Hematopoietic multipotent progenitor cell treated with erythropoietin and hydrocortisone succinate and interleukin-3 and kit ligand, for 6 days (in vitro differentiated cells): ENCODE measurements around the gene TSPAN6.

Experiments
- DNase-seq: peaks from one replicate; pipeline ENCODE4 v3.0.0-alpha.2; 2015

Gene TSPAN6, protein sequence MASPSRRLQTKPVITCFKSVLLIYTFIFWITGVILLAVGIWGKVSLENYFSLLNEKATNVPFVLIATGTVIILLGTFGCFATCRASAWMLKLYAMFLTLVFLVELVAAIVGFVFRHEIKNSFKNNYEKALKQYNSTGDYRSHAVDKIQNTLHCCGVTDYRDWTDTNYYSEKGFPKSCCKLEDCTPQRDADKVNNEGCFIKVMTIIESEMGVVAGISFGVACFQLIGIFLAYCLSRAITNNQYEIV

DNA sequence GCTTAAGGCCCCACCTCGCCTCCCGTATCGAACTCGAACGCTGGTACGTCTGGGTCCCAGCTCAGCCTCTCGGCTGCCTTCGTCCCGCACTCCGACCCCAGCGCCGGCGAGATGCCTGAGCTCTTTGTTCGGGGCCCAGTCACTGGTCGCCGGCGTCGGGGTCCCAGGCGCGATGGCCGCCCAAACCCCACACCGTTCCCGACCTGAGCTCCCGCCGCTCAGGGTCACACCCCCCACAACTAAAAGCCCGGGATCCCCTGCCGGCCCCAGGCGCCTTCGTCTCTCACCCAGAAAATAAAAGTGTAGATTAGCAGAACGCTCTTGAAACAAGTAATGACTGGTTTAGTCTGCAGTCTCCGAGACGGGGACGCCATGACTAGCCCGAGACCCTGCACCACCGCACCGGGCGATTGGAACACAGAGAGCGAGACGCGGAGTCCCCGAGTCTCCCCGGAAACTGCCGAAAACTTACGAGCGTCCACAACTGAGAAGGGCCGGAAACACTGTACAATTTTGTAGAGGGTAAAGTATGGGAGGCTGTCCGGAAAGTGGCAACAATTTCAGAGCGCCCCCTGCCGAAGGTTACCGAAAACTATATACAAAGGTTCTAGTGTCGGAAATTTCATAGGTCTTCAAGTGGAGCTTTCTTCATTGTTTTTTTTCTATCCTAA is at the start of gene TSPAN6:
TSS of gene TSPAN6 (minus strand) at position 486 of the 671 bp plus-strand sequence. CDS start at position 374, 112 bp downstream.
- peak; percentile 85 for DNase-seq

DNA sequence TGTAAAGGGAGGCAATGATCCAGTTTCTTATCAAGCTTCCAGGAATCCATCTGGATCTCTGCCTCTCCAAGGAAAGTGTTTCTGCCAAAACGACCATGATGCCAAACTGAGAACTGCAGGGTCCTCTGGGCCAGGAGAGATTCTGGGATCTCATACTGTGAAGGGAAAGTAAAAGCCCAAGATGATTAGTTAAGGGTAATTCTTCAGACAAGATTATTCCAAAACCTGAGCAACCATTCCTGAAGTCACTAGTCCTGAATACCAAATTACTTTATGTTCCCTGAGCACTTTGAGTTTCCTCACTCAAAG is 49.3 kb upstream of the TSPAN6 start:
- no peak for DNase-seq

DNA sequence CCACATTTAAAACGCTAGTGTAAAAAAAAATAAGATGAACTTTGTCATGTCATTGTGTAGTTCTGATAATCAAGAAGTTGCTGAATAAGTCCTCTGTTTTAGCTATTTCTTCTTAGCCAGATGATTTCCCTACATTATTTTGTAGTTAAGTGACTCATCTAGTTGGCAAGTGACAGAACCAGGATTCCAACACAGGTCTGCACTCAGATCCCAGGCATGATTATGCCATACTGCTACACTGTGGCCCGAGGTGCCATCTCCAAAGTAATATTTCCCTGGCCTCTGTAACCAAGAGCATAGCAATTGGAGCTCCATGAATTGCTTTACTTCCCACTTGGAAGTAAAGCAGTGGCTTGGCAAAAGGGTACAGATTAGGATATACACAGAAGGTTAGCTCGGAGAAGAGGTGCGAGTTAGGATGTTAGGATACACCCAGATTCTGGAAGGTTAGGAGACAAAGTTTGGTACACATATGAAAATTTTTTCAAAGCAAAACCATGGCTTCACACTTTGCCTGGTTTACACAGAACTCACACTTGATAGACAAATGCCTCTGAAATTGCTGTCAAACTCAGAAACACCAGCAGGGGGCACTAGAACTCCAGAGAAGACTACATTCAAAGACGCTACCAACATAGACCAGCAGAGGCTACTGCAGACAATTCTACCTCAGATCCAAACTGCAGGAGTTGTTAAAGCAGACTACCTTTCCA is 48.8 kb upstream of the TSPAN6 start:
- peak; percentile 84 for DNase-seq

DNA sequence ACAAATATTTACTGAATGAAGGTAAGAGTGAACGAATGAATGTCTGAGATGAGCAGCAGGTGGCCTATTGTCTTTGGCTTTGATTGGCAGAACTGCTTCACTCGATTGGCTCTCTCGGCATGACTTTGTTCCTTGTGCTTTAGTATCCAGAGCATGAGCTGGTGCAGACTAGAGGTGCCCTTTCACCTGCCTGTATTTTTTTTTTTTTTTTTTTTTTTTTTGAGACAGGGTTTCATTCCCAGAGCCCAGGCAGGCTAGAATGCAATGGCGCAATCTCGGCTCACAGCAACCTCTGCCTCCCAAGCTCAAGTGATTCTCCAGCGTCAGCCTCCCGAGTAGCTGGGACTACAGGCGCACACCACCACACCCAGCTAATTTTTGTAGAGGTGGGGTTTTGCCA is 46.3 kb upstream of the TSPAN6 start:
- DNase-seq: no peak

DNA sequence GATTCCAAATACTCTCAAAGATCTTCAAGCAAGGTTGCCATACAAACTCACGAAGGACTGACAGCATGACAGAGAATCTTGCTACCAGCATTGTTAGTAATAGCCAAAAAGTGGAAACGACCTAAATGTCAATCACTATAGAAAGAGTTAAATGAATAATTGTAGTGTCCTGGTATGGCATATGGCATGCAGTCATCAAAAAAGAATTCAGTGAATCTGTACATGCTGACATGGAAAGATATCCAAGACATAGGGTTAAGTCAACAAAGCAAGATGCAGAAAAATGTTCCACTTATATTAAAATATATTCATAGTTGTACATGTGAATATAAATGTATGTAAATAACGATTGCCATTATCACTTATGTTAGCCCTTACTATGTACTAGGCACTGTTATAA is 45.0 kb upstream of the TSPAN6 start:
- DNase-seq: no peak

DNA sequence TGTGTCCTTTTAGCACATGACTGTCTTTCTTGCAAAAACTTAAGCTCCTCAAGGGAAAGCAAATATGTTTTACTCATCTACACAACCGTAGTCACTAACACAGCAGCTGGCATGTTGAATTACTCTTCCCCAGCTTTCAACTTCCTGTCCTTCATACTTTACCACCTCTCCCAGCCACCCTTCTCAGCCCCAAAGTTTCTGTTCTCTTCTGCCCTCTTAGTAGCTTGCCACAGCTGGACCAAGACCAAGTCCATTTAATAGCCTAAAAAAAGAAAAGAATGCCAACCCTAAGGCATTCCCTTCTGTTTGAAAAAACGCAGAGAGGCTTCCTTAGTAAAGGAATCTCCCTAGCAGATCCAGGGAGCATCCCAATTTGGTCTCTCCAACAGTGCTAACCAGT is 44.1 kb upstream of the TSPAN6 start:
- no peak for DNase-seq

DNA sequence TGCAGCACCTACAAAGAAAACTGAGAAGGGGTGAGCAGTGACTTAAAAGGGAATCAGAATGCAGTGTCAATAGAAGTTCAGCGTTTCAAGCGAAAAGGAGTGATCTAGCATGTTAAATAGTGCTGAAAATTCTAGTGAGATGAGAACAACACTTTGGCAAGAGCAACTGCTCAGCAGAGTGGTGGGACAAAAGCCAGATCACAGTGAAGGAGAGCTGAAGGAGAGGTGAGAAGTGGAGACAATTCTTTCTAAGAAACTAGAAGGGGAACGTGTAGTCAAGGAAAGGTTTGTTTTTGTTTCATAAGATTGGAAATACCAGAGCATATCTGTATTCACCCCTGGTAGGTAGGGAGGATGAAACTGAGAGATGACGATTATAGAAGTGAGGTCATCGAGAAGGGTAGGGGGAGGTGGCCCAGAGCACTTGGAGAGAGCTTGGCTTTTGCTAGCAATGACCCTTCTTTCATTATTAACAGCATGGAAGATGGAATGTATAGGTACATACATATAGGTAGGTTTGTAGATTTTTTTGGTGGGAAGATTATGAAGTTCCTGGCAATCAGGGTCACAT is 41.1 kb upstream of the TSPAN6 start:
- no peak for DNase-seq

DNA sequence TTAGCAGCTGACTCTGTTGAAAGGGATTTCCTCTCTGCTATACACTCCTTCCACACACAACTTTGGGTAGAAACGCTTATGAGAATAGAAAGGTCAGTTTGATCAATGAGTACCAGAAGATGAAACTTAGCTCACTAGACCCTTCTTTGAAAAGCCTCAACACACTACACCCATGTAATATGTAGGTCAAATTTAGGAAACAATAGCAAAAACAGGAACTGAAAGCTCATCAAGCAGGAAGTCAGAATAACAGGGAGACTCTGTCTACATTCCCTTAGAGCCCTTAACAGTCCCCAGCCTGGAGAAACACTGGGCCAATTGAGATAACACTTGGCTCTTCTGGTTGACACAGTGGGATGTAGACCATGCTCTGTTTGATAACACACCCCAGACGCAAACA is 38.1 kb upstream of the TSPAN6 start:
- DNase-seq: peak; percentile 17

DNA sequence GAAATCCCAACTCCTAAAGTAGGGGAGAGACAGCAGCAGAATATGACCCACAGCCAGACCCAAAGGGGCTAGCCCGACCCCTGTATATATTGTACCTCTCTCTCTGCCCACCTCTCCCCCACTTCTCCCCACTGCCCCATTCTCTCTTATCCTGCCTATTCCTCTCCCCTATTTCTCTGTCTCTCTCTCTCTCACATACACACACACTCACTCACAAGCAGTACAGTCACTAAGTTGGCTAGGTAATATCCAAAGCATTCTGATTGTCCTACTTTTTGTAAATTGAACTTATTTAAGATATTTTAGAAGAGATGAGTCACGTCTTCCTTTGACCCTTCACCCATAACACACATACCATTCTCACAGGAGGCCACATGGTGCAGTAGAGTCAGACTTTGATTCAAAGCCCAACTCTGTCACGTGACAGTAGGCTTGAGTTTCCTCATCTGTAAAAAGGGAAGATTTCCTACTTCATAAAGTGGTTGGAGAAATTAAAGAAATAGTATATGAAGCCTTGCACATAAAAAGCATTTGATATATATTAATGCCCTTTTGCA is 36.9 kb upstream of the TSPAN6 start:
- no peak for DNase-seq

DNA sequence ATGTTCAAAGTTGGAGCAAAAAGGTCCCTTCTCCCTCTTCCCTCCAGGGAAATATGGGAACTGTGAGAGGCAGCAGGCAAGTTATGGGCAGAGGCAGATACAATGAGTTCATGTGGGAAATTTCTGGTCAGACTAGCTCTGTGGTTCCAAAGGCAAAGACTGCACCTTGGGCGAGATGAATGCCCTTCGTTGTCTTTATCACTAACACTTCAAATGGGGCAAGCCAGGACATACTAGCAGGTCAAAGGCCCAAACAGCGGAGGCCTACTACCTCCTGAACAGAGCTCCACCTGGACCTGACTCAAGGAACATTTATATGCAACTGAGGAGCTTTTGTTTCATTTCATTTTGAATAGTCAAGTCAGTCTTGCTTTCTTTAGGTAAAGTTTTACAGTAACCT is 36.4 kb upstream of the TSPAN6 start:
- DNase-seq: no peak

DNA sequence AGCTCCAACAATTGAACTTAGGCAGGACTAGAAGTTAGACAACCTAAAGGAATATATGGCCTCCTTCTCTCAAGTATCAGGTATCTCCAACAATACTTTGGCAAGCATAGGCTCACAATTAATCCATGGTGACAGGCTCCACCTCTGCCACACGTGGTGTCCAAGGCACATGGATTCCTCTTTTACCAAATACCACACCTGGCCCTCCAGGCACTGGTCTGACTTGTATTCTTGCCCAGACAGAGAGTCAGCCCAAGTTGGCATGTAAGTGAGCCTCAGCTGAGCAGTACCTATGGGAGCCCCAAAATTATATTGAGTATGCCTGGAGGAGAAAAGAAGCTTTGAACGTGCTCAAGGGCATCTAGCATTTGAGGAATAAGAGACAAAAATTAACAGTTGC is 27.0 kb upstream of the TSPAN6 start:
- DNase-seq: no peak

DNA sequence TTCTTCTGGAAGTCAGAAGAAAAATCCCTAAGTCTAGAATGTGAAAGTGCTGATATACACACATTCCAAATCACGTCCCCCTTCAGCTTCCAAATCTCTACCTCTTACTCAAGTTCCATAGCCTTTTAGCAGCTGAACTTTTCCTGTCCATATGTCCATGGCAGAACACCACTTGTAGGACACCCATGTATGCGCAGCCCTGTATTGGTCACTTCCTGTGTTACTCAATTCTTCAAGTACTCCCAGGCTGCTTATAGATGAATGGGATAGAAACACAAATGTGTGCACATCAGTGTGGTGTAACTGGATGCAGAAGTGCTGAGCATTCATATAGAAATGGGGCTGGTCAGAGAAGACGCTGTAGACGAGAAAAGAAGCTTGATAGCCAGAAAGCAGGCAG is 26.2 kb upstream of the TSPAN6 start:
- DNase-seq: no peak

DNA sequence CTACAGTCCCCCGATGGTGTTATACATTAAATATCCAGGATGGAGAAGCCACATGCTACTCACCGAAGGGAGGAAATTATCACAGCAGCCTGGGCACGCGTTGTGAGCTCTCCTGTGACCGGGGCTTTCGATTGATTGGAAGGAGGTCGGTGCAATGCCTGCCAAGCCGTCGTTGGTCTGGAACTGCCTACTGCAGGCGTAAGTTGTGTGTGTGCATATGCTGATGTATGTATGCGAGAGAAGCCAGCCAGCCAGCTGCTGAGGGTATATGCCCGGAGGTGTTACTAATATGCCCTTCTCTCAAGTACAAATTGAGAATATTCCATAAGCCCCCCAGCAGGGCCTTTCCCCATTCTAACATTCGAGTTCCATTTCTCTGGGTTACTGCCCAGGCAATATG is 25.6 kb upstream of the TSPAN6 start:
- DNase-seq: no peak

DNA sequence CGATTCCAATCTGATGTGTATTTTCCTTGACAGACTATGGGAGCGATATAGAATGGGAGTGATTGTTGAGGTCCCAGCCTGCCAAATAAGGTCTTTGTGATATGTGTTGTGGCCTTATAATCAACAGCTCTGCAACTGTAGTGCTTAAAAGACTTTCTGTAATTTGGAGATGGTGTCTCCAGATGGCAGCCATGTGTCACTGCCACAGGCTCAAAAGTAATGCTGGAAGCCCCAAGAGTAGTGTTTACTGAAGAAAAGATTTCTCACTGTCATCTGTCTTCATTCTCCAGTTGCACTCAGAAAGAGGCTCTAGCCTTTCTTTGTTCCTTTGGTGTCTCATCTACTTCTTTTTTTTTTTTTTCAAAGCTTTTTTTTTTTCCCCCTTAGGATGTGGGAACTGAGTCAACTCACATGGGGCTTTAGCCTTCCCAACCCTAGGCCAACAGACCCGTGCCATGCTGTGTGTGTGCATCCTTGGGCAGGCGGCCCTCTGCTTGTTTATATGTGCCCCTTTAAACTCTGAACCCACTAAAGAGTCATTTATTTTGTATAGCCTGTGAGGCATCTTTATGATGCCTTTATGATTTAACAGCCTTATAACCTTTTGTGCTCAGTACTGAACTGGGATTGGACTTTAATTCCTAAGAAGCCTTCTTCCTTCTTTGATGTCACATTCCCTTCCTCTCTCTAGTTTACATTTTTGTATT is 23.0 kb upstream of the TSPAN6 start:
- DNase-seq: no peak

DNA sequence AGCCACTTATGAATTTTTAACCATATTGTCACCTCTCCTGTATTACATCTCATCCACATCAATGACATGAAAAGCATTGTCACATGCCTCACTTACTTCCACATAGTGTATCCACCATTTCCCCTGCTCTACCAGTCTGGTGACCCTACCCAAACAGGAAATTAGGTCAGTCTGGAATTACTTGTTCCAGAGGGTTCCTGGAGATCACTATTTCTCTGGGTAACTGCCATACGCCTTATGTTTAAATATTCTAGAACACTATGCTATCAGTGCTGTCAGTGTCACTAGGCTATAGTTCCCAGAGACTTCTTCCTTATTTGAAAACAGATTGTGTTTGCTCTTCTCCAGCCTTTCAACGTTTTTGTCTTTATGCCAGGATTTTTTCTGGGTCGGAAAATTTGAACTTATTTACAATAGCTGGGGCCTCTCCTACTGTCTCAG is 22.4 kb upstream of the TSPAN6 start:
- DNase-seq: no peak

DNA sequence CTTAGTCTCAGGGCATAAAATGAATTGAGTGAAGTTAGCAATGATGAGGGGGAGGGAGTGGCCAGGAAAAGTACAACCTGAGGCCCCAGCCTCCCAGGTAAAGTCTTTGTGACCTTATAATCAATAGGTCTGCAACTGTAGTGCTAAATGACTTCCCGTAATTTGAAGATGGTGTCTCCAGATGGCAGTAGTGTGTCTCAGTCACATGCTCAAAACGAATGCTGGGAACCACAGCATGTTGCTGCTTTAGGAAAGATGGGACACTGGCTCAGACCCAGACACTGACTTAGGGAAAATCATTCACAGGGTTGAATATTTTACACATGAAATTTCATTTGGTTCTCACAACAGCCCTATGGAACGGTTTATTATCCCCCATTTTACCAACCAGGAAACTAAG is 17.7 kb upstream of the TSPAN6 start:
- DNase-seq: peak; percentile 38

DNA sequence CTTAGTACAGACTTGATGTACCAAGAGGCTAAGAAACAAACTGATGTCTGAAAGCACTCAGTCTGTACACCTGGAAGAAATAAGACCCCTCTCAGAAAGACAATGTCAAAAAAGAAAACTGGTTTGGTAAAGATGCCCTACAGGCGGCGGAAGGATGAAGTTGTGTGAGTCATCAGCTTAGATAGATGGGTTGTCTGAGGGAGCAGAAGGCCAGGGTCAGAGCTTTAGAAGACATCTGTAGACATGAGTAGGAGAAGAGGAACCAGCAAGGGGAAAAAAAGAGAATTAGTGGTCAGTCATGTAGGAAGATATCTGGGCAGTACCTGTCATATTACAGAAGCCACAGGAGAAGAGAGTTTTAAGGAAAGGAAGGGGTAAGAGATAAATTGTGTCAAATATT is 15.7 kb upstream of the TSPAN6 start:
- no peak for DNase-seq

DNA sequence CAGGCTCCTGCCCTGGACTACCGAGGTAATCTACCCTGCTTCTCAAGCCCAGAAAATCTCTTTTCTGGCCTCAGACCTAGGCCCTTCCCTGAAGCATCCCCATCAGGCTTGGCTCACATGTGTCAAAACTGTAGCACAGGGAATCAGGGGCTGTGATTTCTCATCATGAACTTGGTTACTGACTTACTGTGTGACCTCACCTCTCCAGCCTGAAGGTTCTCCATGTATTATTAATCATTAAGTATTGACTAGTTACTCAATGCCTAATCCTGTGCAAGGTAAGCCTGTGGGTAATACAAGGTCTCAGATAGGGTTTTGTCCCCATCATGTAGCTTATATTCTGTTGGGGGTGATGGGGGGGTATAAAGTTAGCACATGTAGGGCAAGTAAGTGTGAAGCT is 14.2 kb upstream of the TSPAN6 start:
- DNase-seq: no peak

DNA sequence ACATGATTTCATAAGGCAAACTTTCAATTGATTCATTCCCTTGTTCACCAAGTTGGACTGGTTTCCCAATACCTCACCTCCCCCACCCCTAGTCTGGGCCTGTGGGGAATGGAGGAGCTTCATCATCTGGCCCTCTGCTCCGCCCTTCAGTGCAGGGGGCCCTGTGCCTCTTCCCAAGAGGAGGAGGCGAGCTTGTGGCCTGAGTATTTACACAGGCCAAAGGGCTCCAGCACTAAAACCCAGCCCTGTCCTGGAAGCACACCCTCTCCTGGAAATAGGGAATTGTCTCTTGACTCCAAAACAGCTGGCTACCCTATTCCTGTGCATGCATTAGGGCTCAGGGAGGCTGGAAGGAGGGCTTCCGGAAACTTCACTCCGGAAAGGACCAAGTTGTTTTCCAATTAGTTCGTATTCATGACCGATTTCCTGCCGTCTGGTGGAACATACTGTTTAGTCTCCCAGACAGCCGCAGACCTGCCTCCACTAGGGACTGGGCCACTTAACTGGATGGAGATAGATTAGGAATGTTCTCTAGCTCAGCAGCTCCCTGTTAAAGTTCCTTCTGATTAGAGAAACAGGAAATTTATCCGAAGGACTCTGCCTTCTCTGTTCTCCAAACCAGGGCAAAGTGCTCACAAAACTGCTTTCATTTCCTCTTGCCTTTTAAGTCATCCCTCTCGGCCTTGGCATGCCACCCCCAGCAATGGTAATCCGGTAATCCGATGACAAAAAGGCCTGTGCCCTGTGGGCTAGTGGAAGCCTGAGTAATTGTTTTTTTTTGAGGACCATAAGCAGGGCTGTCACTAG is 13.1 kb upstream of the TSPAN6 start:
- DNase-seq: no peak

DNA sequence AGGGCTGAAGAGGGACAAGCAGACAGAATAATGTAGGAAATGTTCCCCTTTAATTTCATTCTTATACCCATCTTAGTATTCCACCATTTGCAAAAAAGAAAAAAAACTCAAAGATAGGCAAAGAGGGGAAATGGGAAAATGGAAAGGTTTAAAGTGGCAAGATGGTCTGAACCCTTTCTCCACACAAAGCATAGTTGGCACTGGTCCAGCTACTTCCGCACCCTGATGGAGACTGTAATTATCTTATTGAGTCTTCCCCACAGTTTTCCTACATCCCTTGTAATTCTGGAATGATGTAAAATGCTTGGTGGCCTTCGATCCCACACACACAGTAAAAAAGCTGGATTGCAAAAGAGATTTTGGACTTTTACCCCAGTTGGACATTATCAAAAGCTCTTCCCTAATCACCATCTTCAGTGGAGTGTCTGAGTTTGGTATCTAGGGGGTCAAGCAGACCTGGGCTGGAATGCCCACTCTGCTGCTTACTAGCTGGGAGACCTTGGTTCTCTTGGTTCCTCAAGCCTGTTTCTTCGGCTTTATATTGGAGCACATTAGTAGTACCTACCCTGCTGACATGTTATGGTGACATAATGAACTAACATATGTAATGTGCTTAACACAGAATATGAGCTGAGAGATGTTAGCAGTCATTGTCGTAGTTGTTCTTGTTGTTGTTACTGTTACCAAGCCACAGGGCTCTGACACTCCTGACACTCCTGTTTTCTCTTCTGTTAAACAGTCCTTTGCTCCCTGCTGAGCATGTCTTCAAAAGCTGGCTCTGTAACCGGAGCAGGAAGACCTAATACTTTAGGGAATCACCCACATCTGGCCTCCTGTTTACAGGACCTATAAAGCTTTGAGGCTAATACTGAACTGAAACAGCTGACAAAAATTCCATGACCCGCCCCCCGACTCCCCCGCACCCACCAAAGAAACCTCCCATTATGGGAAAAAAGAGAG is 12.1 kb upstream of the TSPAN6 start:
- no peak for DNase-seq

DNA sequence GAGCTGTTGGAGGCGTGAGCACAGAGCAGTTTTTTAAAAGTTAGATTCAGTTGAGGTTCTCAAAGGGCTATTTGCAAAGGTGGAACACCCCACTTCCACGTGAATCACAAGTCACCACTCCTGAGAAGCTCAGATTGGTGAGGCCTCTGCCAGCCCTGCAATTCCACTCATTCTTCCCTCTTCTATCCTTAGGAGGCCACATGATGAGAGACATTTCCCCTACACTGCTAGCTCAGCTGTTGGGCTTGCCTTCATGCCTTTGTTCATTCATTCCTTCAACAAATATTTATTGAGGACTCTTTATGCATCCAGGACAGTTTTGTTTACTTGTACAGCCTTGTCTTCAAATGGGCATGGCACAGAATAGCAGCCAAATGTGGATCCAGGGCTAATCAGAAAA is 11.1 kb upstream of the TSPAN6 start:
- no peak for DNase-seq
